Sigmoid colon (tissue), 4 donors: ENCODE data around the gene SLC47A2.

Experiments
- EP300 ChIP-seq, 4 donors: sonication (generic); formaldehyde crosslinking; IDR thresholded peaks; one replicate each; pipeline ENCODE4 v1.6.1; 2017; ENCODE audit warnings: antibody characterized with exemption in 4 of 4
- POLR2A ChIP-seq, 2 donors: fragments of 450-650 bp; IDR thresholded peaks; one replicate each; pipeline ENCODE4 v1.6.1; 2016; ENCODE audit warnings: antibody characterized with exemption in 2 of 2, mild to moderate bottlenecking in 2 of 2, moderate library complexity in 2 of 2
- POLR2AphosphoS5 ChIP-seq, 4 donors: sonication (generic); formaldehyde crosslinking; IDR thresholded peaks; one replicate each; pipeline ENCODE4 v1.6.1; 2017; ENCODE audit warnings: antibody characterized with exemption in 4 of 4
- TF ChIP-seq, protein P1 (sequence below), 4 experiments: fragments of 450-650 bp in 3 of 4; fragments of 200-600 bp in 1 of 4; IDR thresholded peaks; one replicate each; pipeline ENCODE4 v1.5.1; 2016 to 2019; ENCODE audit warnings: antibody characterized with exemption in 4 of 4, mild to moderate bottlenecking in 3 of 4, moderate library complexity in 2 of 4

DNA sequence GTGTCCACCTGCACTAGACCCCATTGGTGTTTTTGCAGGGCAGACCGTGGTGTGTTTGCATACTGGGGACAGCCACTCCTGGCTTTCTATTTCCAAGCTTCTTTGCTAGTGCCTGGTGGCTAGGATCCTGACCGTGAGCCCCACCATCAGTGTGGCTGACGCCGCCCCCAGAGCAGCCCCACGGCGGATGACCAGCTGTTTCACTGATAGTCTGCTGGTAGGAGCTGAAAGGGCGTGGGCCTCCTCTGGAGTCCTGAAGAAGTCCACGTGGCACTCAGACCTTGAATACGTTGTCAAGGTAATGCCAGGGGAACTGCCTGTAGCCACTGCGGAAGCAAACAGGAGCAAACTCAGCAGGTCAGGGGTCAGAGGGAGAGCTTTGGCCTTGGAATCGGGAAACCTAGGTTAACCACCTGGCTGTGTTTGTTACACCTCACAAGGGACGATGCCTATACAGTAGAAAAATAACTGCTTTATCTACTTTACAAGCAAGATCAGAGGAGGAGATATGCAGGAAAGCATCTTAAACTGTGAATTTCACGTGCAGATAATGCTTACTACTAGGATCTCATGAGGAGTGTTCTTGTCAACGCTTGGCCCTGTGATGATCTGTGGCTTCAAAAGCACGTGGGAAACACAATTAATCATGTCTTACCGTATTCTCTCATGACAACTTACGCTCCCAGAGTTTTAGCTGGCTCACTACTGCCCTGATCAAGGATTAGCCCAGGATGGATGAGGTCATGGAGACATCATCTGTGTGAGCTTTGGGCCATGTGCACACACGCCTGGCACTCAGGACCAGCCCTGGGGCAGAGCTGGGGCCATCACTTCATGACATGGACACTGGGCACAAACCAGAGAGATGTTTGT, 37.6 kb downstream of the SLC47A2 start:
- TF ChIP-seq, protein P1, sequence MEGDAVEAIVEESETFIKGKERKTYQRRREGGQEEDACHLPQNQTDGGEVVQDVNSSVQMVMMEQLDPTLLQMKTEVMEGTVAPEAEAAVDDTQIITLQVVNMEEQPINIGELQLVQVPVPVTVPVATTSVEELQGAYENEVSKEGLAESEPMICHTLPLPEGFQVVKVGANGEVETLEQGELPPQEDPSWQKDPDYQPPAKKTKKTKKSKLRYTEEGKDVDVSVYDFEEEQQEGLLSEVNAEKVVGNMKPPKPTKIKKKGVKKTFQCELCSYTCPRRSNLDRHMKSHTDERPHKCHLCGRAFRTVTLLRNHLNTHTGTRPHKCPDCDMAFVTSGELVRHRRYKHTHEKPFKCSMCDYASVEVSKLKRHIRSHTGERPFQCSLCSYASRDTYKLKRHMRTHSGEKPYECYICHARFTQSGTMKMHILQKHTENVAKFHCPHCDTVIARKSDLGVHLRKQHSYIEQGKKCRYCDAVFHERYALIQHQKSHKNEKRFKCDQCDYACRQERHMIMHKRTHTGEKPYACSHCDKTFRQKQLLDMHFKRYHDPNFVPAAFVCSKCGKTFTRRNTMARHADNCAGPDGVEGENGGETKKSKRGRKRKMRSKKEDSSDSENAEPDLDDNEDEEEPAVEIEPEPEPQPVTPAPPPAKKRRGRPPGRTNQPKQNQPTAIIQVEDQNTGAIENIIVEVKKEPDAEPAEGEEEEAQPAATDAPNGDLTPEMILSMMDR (IDR thresholded peaks at IDR 0.05), result no peak
- no peak for TF ChIP-seq POLR2A (IDR thresholded peaks at IDR 0.05)
- no peak for TF ChIP-seq EP300 (IDR thresholded peaks at IDR 0.05)
- TF ChIP-seq POLR2AphosphoS5 (IDR thresholded peaks at IDR 0.05), result no peak
